Spinal cord (tissue), 10 donors: ENCODE measurements around the gene ACTRT2. TPM values are rescaled to one million over a fixed set of nuclear protein-coding genes. Genes with fewer than 3 reads are reported as not detected.

Experiments
- DNase-seq, 6 donors: peaks; one replicate each; pipeline versions ENCODE4 v3.0.0 to v3.0.0-alpha.2; 2013 to 2015; ENCODE audit warnings: low spot score in 6 of 6, low read depth in 4 of 6
- H3K27ac ChIP-seq: one replicate; pipeline ENCODE4 v1.5.1; 2013; ENCODE audit warnings: low read depth, low read length, control low read depth
- H3K27me3 ChIP-seq: one replicate; pipeline ENCODE4 v1.6.1; 2013; ENCODE audit warnings: low read length; ENCODE audit not compliant: control insufficient read depth, insufficient read depth
- H3K36me3 ChIP-seq: one replicate; pipeline ENCODE4 v1.6.1; 2013; ENCODE audit warnings: low read length; ENCODE audit not compliant: control insufficient read depth, insufficient read depth
- H3K4me1 ChIP-seq: one replicate; pipeline ENCODE4 v1.6.1; 2013; ENCODE audit warnings: low read length; ENCODE audit not compliant: control insufficient read depth, insufficient read depth
- H3K4me3 ChIP-seq: one replicate; pipeline ENCODE4 v1.5.1; 2013; ENCODE audit warnings: low read depth, low read length, control low read depth
- H3K9me3 ChIP-seq: one replicate; pipeline ENCODE4 v1.6.1; 2013; ENCODE audit warnings: low read length; ENCODE audit not compliant: control insufficient read depth, insufficient read depth
- WGBS: methylation state at CpG from one replicate; pipeline ENCODE4 v1.1.5; 2013; ENCODE audit warnings: missing lambda C conversion rate; ENCODE audit not compliant: insufficient coverage; 5-methylcytosine and 5-hydroxymethylcytosine counted together
- polyA plus RNA-seq, 2 donors: library from polyadenylated mRNA; unstranded; fragments of 120-200 nt; gene quantifications; one replicate each; pipeline ENCODE4 v1.2.1, GENCODE V29; 2013; ENCODE audit not compliant: insufficient read length in 2 of 2
- total RNA-seq, 2 donors: library from RNA; depleted of rRNA in 1 of 2; stranded (reverse); fragments of 120-200 nt in 1 of 2; fragments of >200 nt in 1 of 2; gene quantifications; one replicate each; pipeline versions ENCODE4 v1.2.3 to v1.2.4, GENCODE V29; 2013 to 2014
- donor health status: healthy.

Gene ACTRT2
- total and polyA plus RNA-seq, 4 donors: not detected

- Histone ChIP-seq H3K27me3 (peaks cover 47% of the 10 kb centered on the region), H3K9me3 (no peaks in the 10 kb centered on the region), H3K36me3 (peaks cover 3% of the 10 kb centered on the region), H3K4me1 (peaks cover 34% of the 10 kb centered on the region), H3K27ac (no peak overlapping the region), H3K4me3 (no peak overlapping the region)
- DNase-seq: no peak
- 78% methylated on average over 12 of the region's 15 CpGs for WGBS
Measured at GRCh38 chr1:3060601-3061551, 39.6 kb downstream of the ACTRT2 start.

- WGBS: 61% methylated on average over 3 of the region's 5 CpGs
- Histone ChIP-seq H3K9me3 (no peaks in the 10 kb centered on the region), H3K4me3 (no peak overlapping the region), H3K4me1 (peaks cover 40% of the 10 kb centered on the region), H3K27ac (no peak overlapping the region), H3K27me3 (peaks cover 54% of the 10 kb centered on the region), H3K36me3 (peaks cover 4% of the 10 kb centered on the region)
- DNase-seq: no peak
Measured at GRCh38 chr1:3061566-3061965, 40.3 kb downstream of the ACTRT2 start.

GRCh38 chr1:3061981-3062615 lies 40.8 kb downstream of the ACTRT2 start:
- Histone ChIP-seq H3K36me3 (peaks cover 7% of the 10 kb centered on the region), H3K27me3 (peaks cover 60% of the 10 kb centered on the region), H3K4me1 (peaks cover 45% of the 10 kb centered on the region), H3K9me3 (no peaks in the 10 kb centered on the region), H3K4me3 (no peak overlapping the region), H3K27ac (no peak overlapping the region)
- DNase-seq: no peak
- WGBS: 30% methylated on average over 17 of the region's 21 CpGs

GRCh38 chr1:3062616-3063378 lies 41.5 kb downstream of the ACTRT2 start:
- H3K4me3 ChIP-seq: no peak overlapping the region
- H3K36me3 ChIP-seq: peaks cover 7% of the 10 kb centered on the region
- no peaks in the 10 kb centered on the region for H3K9me3 ChIP-seq
- H3K27ac ChIP-seq: no peak overlapping the region
- H3K27me3 ChIP-seq: peaks cover 67% of the 10 kb centered on the region
- no peak for DNase-seq
- WGBS: 30% methylated on average over 10 of the region's 50 CpGs
- H3K4me1 ChIP-seq: peaks cover 52% of the 10 kb centered on the region

GRCh38 chr1:3063379-3064295 lies 42.4 kb downstream of the ACTRT2 start:
- peak in 1 of 6 donors; percentile 64 for DNase-seq
- H3K27ac ChIP-seq: no peak overlapping the region
- H3K4me1 ChIP-seq: peaks cover 57% of the 10 kb centered on the region
- peaks cover 7% of the 10 kb centered on the region for H3K36me3 ChIP-seq
- H3K9me3 ChIP-seq: no peaks in the 10 kb centered on the region
- H3K27me3 ChIP-seq: peaks cover 72% of the 10 kb centered on the region
- 15% methylated on average over 88 of the region's 91 CpGs for WGBS
- no peak overlapping the region for H3K4me3 ChIP-seq

GRCh38 chr1:3064296-3064850 lies 43.1 kb downstream of the ACTRT2 start:
- Histone ChIP-seq H3K4me1 (peaks cover 61% of the 10 kb centered on the region), H3K9me3 (no peaks in the 10 kb centered on the region), H3K4me3 (no peak overlapping the region), H3K27me3 (peaks cover 76% of the 10 kb centered on the region), H3K36me3 (peaks cover 7% of the 10 kb centered on the region), H3K27ac (no peak overlapping the region)
- WGBS: 64% methylated on average over 17 of the region's 17 CpGs
- DNase-seq: no peak

GRCh38 chr1:3064901-3065300 lies 43.6 kb downstream of the ACTRT2 start:
- Histone ChIP-seq H3K27ac (no peak overlapping the region), H3K4me1 (peaks cover 61% of the 10 kb centered on the region), H3K9me3 (no peaks in the 10 kb centered on the region), H3K4me3 (no peak overlapping the region), H3K27me3 (peaks cover 76% of the 10 kb centered on the region), H3K36me3 (peaks cover 7% of the 10 kb centered on the region)
- WGBS: 70% methylated on average over 8 of the region's 9 CpGs
- DNase-seq: no peak

- Histone ChIP-seq H3K4me3 (no peak overlapping the region), H3K4me1 (peaks cover 61% of the 10 kb centered on the region), H3K27ac (no peak overlapping the region), H3K27me3 (peaks cover 76% of the 10 kb centered on the region), H3K36me3 (peaks cover 7% of the 10 kb centered on the region), H3K9me3 (no peaks in the 10 kb centered on the region)
- whole genome bisulfite sequencing: 71% methylated on average over 8 of the region's 8 CpGs
- no peak for DNase-seq
Measured at GRCh38 chr1:3065396-3065795, 44.1 kb downstream of the ACTRT2 start.
